ENCODE results near the gene OR5L1. TPM values are rescaled to one million over a fixed set of nuclear protein-coding genes. Genes with fewer than 3 reads are reported as not detected.

OR5L1 gene
- total RNA-seq (not detected), polyA plus RNA-seq (not detected)

DNA sequence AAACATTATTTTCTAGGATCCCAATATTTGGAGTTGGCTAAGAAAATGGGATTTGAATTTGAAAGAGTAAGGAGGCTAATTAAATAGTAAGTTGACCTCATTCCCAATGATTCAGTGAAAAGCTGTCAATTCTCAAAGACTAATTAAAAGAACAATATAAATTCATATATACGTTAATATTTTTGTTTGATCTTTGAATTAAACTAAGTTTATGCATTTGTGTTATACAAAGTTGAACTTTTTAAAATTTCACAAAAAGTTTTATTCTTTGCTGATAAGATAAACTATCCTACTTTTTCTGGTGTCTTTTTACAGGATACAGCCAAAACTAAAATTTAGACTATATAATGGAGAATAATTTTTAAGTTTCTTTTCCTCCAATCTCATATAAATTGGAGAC is at the start of gene OR5L1:
TSS of gene OR5L1 (plus strand) at position 301 of the 400 bp plus-strand sequence. CDS start 100 bp downstream, outside the sequence.
- H3K27me3 ChIP-seq, result no peaks in the 10 kb centered on the region
- H3K4me3 ChIP-seq, result no peak within 1 kb of the TSS
- DNase-seq (no peak), FAIRE-seq (peak; percentile 29), ATAC-seq (no peak)
- H3K4me1 ChIP-seq, result no peaks in the 10 kb centered on the region
- TF ChIP-seq, protein P1, sequence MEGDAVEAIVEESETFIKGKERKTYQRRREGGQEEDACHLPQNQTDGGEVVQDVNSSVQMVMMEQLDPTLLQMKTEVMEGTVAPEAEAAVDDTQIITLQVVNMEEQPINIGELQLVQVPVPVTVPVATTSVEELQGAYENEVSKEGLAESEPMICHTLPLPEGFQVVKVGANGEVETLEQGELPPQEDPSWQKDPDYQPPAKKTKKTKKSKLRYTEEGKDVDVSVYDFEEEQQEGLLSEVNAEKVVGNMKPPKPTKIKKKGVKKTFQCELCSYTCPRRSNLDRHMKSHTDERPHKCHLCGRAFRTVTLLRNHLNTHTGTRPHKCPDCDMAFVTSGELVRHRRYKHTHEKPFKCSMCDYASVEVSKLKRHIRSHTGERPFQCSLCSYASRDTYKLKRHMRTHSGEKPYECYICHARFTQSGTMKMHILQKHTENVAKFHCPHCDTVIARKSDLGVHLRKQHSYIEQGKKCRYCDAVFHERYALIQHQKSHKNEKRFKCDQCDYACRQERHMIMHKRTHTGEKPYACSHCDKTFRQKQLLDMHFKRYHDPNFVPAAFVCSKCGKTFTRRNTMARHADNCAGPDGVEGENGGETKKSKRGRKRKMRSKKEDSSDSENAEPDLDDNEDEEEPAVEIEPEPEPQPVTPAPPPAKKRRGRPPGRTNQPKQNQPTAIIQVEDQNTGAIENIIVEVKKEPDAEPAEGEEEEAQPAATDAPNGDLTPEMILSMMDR (IDR thresholded peaks at IDR 0.05), result no peak
- no peaks in the 10 kb centered on the region for H3K36me3 ChIP-seq
- 64 to 68% methylated on average over 1 of the region's 1 CpG for WGBS, 2 donors
- H3K9me3 ChIP-seq, result no peaks in the 10 kb centered on the region
- intact Hi-C loops (cut with DNase I), result no loop called here
- H3K27ac ChIP-seq, result no peak within 1 kb of the TSS

DNA sequence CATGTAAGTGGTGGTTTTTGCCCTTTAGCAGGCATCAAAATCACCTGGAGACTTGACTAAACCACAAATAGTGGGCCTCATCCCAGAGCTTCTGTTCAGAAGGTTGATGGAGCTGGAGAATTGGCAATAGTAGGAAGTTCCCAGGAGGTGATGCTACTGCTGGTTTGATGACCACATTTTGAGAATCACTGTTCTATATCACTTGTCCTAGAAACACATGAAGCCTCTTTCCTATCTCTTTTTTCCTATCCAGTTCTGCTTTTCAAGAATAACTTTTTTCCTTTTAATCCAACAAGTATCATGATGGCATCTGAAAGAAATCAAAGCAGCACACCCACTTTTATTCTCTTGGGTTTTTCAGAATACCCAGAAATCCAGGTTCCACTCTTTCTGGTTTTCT is 38.0 kb upstream of the OR5L1 start, which contains the start of gene OR5D13:
TSS of gene OR5D13 (plus strand) at position 301 of the 400 bp plus-strand sequence. CDS start at position 301, 0 bp downstream.
- ATAC-seq, result no peak
- Histone ChIP-seq H3K9me3 (no peaks in the 10 kb centered on the region), H3K27me3 (no peaks in the 10 kb centered on the region), H3K27ac (no peak within 1 kb of the TSS), H3K36me3 (no peaks in the 10 kb centered on the region), H3K4me3 (no peak within 1 kb of the TSS), H3K4me1 (no peaks in the 10 kb centered on the region)
- TF ChIP-seq, protein P1 (IDR thresholded peaks at IDR 0.05), result no peak
- intact Hi-C loops (cut with DNase I), result no loop called here
- no peak for DNase-seq
- no peak for FAIRE-seq

GRCh38 chr11:55791606-55792005 is 19.6 kb upstream of the OR5L1 start:
- Histone ChIP-seq H3K27me3 (no peaks in the 10 kb centered on the region), H3K9me3 (no peaks in the 10 kb centered on the region), H3K4me1 (no peaks in the 10 kb centered on the region), H3K27ac (no peak overlapping the region), H3K36me3 (no peaks in the 10 kb centered on the region), H3K4me3 (no peak overlapping the region)
- ATAC-seq (no peak), DNase-seq (no peak), FAIRE-seq (no peak)
- TF ChIP-seq, protein P1 (IDR thresholded peaks at IDR 0.05), result no peak
- intact Hi-C loops (cut with DNase I), result no loop called here
- WGBS, 2 donors, result 68 to 81% methylated on average over 1 of the region's 1 CpG

DNA sequence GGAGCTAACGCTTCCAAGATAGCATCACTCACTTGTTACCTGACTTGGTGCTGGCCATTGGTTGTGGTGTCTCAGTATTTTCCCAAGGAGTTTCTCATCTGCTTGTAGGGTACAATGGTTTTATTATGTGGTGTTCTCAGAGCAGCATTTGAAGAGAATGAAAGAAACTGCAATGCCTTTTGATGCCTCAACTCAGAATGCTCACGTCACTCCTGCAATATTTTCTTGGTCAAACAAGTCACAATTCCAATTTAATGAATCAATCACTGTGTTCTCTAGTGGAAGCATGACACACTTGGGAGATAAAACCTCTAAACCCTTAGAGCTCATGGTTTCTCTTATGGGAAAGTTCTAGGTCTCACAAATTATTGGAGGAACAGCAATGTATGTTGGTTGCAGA is 17.8 kb upstream of the OR5L1 start:
- DNase-seq, result no peak
- Histone ChIP-seq H3K4me1 (no peaks in the 10 kb centered on the region), H3K27me3 (no peaks in the 10 kb centered on the region), H3K36me3 (no peaks in the 10 kb centered on the region), H3K4me3 (no peak overlapping the region), H3K9me3 (no peaks in the 10 kb centered on the region), H3K27ac (no peak overlapping the region)
- 38 to 57% methylated on average over 2 of the region's 2 CpGs for WGBS, 2 donors
- TF ChIP-seq, protein P1 (IDR thresholded peaks at IDR 0.05), result no peak
- no peak for FAIRE-seq
- ATAC-seq, result no peak
- intact Hi-C loops (cut with DNase I), result no loop called here

DNA sequence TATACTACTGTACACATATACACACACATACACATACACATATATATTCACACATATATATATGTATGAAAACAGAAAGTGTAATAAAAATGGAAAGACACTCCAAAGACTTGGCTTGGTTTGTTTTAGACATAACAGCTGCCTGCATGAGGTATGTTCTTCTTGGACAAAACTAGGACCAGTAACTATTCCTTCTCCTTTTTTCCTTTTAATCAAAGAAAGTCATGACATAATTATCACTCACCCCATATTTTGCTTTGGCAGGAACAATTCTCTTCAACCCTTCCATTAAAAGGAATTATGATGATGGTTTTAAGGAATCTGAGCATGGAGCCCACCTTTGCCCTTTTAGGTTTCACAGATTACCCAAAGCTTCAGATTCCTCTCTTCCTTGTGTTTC is 15.9 kb upstream of the OR5L1 start, which contains the start of gene OR5D14:
TSS of gene OR5D14 (plus strand) at position 301 of the 400 bp plus-strand sequence. CDS start at position 301, 0 bp downstream.
- Histone ChIP-seq H3K36me3 (no peaks in the 10 kb centered on the region), H3K4me3 (no peak within 1 kb of the TSS), H3K4me1 (no peaks in the 10 kb centered on the region), H3K9me3 (no peaks in the 10 kb centered on the region), H3K27me3 (no peaks in the 10 kb centered on the region), H3K27ac (no peak within 1 kb of the TSS)
- intact Hi-C loops (cut with DNase I), result no loop called here
- no peak for DNase-seq
- TF ChIP-seq, protein P1 (IDR thresholded peaks at IDR 0.05), result no peak
- FAIRE-seq, result no peak
- no peak for ATAC-seq

All from pancreas (tissue), 10 donors.